GM23338 (cell line): ENCODE data around the gene GLCE. TPM values are rescaled to one million over a fixed set of nuclear protein-coding genes. Genes with fewer than 3 reads are reported as not detected.

Experiments
- ATAC-seq: fragments of 200-7000 bp; cut with Tn5 transposase; 3 replicates; pipeline ENCODE4 v1.9.1; 2020
- DNase-seq: peaks from one replicate; pipeline ENCODE4 v3.0.0-alpha.2; 2015; ENCODE audit warnings: low spot score
- H2AFZ ChIP-seq: fragments of 200-600 bp; sonication (generic); 2 replicates; pipeline ENCODE4 v1.8.0; 2016; ENCODE audit warnings: antibody characterized with exemption, mild to moderate bottlenecking, moderate library complexity
- H3F3A ChIP-seq: fragments of 200-600 bp; sonication (generic); replicated peaks from 2 replicates; pipeline ENCODE4 v1.8.0; 2017; ENCODE audit warnings: antibody characterized with exemption, mixed run types, low read depth
- H3K27ac ChIP-seq: fragments of 200-600 bp; sonication (generic); 2 replicates; pipeline ENCODE4 v1.6.1; 2016; ENCODE audit warnings: low read depth
- H3K27me3 ChIP-seq: fragments of 200-600 bp; sonication (generic); 2 replicates; pipeline ENCODE4 v1.8.0; 2016; ENCODE audit warnings: mild to moderate bottlenecking, mixed run types, moderate library complexity; ENCODE audit not compliant: insufficient read depth
- H3K36me3 ChIP-seq: fragments of 200-600 bp; sonication (generic); 2 replicates; pipeline ENCODE4 v1.8.0; 2016; ENCODE audit warnings: mild to moderate bottlenecking; ENCODE audit not compliant: insufficient read depth
- H3K4me1 ChIP-seq: fragments of 200-600 bp; sonication (generic); 2 replicates; pipeline ENCODE4 v1.8.0; 2016; ENCODE audit warnings: mild to moderate bottlenecking, moderate library complexity; ENCODE audit not compliant: insufficient read depth
- H3K4me2 ChIP-seq: fragments of 200-600 bp; sonication (generic); 2 replicates; pipeline ENCODE4 v1.7.1; 2017; ENCODE audit warnings: mixed run types
- H3K4me3 ChIP-seq: fragments of 200-600 bp; sonication (generic); 2 replicates; pipeline ENCODE4 v1.6.1; 2016; ENCODE audit warnings: mixed run types
- H3K79me2 ChIP-seq: fragments of 200-600 bp; sonication (generic); replicated peaks from 2 replicates; pipeline ENCODE4 v1.8.0; 2017; ENCODE audit warnings: mild to moderate bottlenecking; ENCODE audit not compliant: insufficient read depth
- H3K9me2 ChIP-seq: fragments of 200-600 bp; sonication (generic); 2 replicates; pipeline ENCODE4 v1.8.0; 2017; ENCODE audit not compliant: insufficient read depth
- H4K20me1 ChIP-seq: fragments of 200-600 bp; sonication (generic); replicated peaks from 2 replicates; pipeline ENCODE4 v1.8.0; 2017; ENCODE audit warnings: mild to moderate bottlenecking; ENCODE audit not compliant: insufficient read depth
- H3K27ac Mint-ChIP-seq: 2 replicates; pipeline ENCODE4 v1.8.0; 2020; ENCODE audit warnings: inconsistent platforms, mild to moderate bottlenecking, moderate library complexity, mixed read lengths
- H3K27me3 Mint-ChIP-seq: 3 replicates; pipeline ENCODE4 v1.8.0; 2022; ENCODE audit warnings: low read depth, mild to moderate bottlenecking, moderate library complexity, mixed read lengths, inconsistent platforms; ENCODE audit not compliant: insufficient read depth, poor library complexity
- H3K36me3 Mint-ChIP-seq: 3 replicates; pipeline ENCODE4 v1.8.0; 2021; ENCODE audit warnings: low read depth, mild to moderate bottlenecking, inconsistent platforms, moderate library complexity, mixed read lengths
- H3K4me1 Mint-ChIP-seq: 3 replicates; pipeline ENCODE4 v1.8.0; 2020; ENCODE audit warnings: mild to moderate bottlenecking, inconsistent platforms, mixed read lengths
- H3K4me3 Mint-ChIP-seq: 3 replicates; pipeline ENCODE4 v1.8.0; 2021; ENCODE audit warnings: moderate library complexity, mild to moderate bottlenecking, inconsistent platforms, mixed read lengths
- H3K9me3 Mint-ChIP-seq: 3 replicates; pipeline ENCODE4 v1.8.0; 2020; ENCODE audit warnings: moderate library complexity, mild to moderate bottlenecking, inconsistent platforms, mixed read lengths
- CREB1 ChIP-seq: fragments of 250-450 bp; sonication (Bioruptor Pico); IDR thresholded peaks from 2 replicates; pipeline ENCODE4 v1.5.0; 2020; ENCODE audit warnings: low read depth, mild to moderate bottlenecking, moderate library complexity
- EZH2 ChIP-seq: fragments of 200-600 bp; sonication (generic); IDR thresholded peaks from one replicate; pipeline ENCODE4 v1.8.0; 2017; ENCODE audit warnings: antibody characterized with exemption, mild to moderate bottlenecking, low read depth; ENCODE audit not compliant: unreplicated experiment
- EZH2phosphoT487 ChIP-seq: fragments of 200-600 bp; sonication (generic); IDR thresholded peaks from one replicate; pipeline ENCODE4 v1.8.1; 2018; ENCODE audit warnings: antibody characterized with exemption; ENCODE audit not compliant: unreplicated experiment
- JUNB ChIP-seq: IDR thresholded peaks from one replicate; pipeline ENCODE4 v1.6.1; 2016; ENCODE audit warnings: antibody characterized with exemption; ENCODE audit not compliant: unreplicated experiment
- NANOG ChIP-seq: IDR thresholded peaks from 2 replicates; pipeline ENCODE4 v1.6.1; 2016; ENCODE audit warnings: antibody characterized with exemption, borderline replicate concordance
- POLR2AphosphoS5 ChIP-seq: IDR thresholded peaks from 2 replicates; pipeline ENCODE4 v1.6.1; 2016; ENCODE audit warnings: antibody characterized with exemption, low read depth
- STAT1 ChIP-seq: IDR thresholded peaks from one replicate; pipeline ENCODE4 v1.6.1; 2016; ENCODE audit warnings: antibody characterized with exemption; ENCODE audit not compliant: unreplicated experiment
- ZNF114 ChIP-seq: fragments of 250-450 bp; sonication (Bioruptor Pico); IDR thresholded peaks from 2 replicates; pipeline ENCODE4 v1.5.0; 2020; ENCODE audit warnings: mild to moderate bottlenecking, moderate library complexity
- ZNF331 ChIP-seq: fragments of 250-450 bp; sonication (Bioruptor Pico); IDR thresholded peaks from 2 replicates; pipeline ENCODE4 v1.5.0; 2020; ENCODE audit warnings: low read depth, mild to moderate bottlenecking, moderate library complexity
- polyA plus RNA-seq: library from polyadenylated mRNA; unstranded; fragments of >200 nt; fragmentation: Nextera tagmentation; extraction: Ambion mirVana; gene quantifications from 2 replicates; pipeline ENCODE4 v1.2.1, GENCODE V29; 2016
- total RNA-seq: library from RNA; depleted of rRNA; stranded (reverse); fragments of >200 nt; shearing (Covaris generic); gene quantifications from 2 replicates; pipeline ENCODE4 v1.2.3, GENCODE V29; 2014
- TF ChIP-seq, protein P1 (sequence below), 2 experiments: fragments of 200-600 bp in 1 of 2; sonication (generic) in 1 of 2; conservative IDR thresholded peaks; 2 replicates each; pipeline versions ENCODE4 v1.5.1 to v1.6.1; 2016 to 2017; ENCODE audit warnings: antibody characterized with exemption in 2 of 2, low read depth in 2 of 2, mild to moderate bottlenecking in 2 of 2, moderate library complexity in 1 of 2
- TF ChIP-seq, protein P2 (sequence below): IDR thresholded peaks from 2 replicates; pipeline ENCODE4 v1.6.1; 2016; ENCODE audit warnings: antibody characterized with exemption
- TF ChIP-seq, protein P3 (sequence below): fragments of 250-450 bp; sonication (Bioruptor Pico); IDR thresholded peaks from 2 replicates; pipeline ENCODE4 v1.5.0; 2020; ENCODE audit warnings: mild to moderate bottlenecking, moderate library complexity
- TF ChIP-seq, protein P4 (sequence below): IDR thresholded peaks from one replicate; pipeline ENCODE4 v1.6.1; 2018; ENCODE audit warnings: antibody characterized with exemption; ENCODE audit not compliant: unreplicated experiment

Gene GLCE
- total and polyA plus RNA-seq, 2 experiments from 2014 or later: 7.5 to 15.5 TPM

DNA sequence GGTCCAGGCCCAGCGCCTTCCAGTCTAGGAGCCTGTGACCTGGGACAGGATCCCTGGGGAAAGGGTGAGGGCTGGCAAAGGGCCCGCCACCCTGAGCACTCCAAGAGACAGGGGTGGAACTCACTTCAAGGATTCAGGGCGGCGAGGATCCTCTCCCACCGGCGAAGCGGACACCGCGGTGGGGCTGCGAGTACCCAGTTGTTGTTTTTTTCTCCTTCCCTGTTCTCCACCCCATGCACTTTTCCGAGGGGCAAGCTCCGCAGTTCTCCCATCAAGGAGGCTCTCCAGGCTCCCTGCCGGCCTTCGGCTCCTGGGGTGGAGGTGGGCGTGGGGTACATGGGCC lies 137.9 kb downstream of the GLCE start:
- ATAC-seq (peak; percentile 4; the same call in 2 of the 3 replicates), DNase-seq (no peak)
- peaks cover 35% of the 10 kb centered on the region for H3K27me3 ChIP-seq

More for the DNA sequence above, 137.9 kb downstream of the GLCE start:
- H3K9me2 ChIP-seq: no peaks in the 10 kb centered on the region
- no peaks in the 10 kb centered on the region for H4K20me1 ChIP-seq
- H3K27ac Mint-ChIP-seq: no peak overlapping the region
- H3K27ac ChIP-seq: no peak overlapping the region
- H3K4me1 Mint-ChIP-seq: peaks cover 17% of the 10 kb centered on the region
- peaks cover 35% of the 10 kb centered on the region for H3K27me3 Mint-ChIP-seq
- peaks cover 12% of the 10 kb centered on the region; the same call in 1 of the 2 replicates for H3K4me1 ChIP-seq
- H3K36me3 ChIP-seq: no peaks in the 10 kb centered on the region
- H3K36me3 Mint-ChIP-seq: no peaks in the 10 kb centered on the region
- H3K4me3 ChIP-seq: peak overlapping the region; percentile 74
- H2AFZ ChIP-seq: peak overlapping the region; percentile 100
- TF ChIP-seq EZH2phosphoT487 (no peak), STAT1 (no peak), CREB1 (CRISPR knock-in tag) (no peak), NANOG (no peak), ZNF114 (CRISPR knock-in tag) (no peak), EZH2 (no peak), JUNB (no peak), POLR2AphosphoS5 (no peak), ZNF331 (CRISPR knock-in tag) (no peak)
- TF ChIP-seq, protein P1, sequence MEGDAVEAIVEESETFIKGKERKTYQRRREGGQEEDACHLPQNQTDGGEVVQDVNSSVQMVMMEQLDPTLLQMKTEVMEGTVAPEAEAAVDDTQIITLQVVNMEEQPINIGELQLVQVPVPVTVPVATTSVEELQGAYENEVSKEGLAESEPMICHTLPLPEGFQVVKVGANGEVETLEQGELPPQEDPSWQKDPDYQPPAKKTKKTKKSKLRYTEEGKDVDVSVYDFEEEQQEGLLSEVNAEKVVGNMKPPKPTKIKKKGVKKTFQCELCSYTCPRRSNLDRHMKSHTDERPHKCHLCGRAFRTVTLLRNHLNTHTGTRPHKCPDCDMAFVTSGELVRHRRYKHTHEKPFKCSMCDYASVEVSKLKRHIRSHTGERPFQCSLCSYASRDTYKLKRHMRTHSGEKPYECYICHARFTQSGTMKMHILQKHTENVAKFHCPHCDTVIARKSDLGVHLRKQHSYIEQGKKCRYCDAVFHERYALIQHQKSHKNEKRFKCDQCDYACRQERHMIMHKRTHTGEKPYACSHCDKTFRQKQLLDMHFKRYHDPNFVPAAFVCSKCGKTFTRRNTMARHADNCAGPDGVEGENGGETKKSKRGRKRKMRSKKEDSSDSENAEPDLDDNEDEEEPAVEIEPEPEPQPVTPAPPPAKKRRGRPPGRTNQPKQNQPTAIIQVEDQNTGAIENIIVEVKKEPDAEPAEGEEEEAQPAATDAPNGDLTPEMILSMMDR (conservative IDR thresholded peaks at IDR 0.05; ENCODE audit: low read depth in 2 of 2): no peak
- TF ChIP-seq, protein P2, sequence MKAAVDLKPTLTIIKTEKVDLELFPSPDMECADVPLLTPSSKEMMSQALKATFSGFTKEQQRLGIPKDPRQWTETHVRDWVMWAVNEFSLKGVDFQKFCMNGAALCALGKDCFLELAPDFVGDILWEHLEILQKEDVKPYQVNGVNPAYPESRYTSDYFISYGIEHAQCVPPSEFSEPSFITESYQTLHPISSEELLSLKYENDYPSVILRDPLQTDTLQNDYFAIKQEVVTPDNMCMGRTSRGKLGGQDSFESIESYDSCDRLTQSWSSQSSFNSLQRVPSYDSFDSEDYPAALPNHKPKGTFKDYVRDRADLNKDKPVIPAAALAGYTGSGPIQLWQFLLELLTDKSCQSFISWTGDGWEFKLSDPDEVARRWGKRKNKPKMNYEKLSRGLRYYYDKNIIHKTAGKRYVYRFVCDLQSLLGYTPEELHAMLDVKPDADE: no peak
- TF ChIP-seq, protein P3, sequence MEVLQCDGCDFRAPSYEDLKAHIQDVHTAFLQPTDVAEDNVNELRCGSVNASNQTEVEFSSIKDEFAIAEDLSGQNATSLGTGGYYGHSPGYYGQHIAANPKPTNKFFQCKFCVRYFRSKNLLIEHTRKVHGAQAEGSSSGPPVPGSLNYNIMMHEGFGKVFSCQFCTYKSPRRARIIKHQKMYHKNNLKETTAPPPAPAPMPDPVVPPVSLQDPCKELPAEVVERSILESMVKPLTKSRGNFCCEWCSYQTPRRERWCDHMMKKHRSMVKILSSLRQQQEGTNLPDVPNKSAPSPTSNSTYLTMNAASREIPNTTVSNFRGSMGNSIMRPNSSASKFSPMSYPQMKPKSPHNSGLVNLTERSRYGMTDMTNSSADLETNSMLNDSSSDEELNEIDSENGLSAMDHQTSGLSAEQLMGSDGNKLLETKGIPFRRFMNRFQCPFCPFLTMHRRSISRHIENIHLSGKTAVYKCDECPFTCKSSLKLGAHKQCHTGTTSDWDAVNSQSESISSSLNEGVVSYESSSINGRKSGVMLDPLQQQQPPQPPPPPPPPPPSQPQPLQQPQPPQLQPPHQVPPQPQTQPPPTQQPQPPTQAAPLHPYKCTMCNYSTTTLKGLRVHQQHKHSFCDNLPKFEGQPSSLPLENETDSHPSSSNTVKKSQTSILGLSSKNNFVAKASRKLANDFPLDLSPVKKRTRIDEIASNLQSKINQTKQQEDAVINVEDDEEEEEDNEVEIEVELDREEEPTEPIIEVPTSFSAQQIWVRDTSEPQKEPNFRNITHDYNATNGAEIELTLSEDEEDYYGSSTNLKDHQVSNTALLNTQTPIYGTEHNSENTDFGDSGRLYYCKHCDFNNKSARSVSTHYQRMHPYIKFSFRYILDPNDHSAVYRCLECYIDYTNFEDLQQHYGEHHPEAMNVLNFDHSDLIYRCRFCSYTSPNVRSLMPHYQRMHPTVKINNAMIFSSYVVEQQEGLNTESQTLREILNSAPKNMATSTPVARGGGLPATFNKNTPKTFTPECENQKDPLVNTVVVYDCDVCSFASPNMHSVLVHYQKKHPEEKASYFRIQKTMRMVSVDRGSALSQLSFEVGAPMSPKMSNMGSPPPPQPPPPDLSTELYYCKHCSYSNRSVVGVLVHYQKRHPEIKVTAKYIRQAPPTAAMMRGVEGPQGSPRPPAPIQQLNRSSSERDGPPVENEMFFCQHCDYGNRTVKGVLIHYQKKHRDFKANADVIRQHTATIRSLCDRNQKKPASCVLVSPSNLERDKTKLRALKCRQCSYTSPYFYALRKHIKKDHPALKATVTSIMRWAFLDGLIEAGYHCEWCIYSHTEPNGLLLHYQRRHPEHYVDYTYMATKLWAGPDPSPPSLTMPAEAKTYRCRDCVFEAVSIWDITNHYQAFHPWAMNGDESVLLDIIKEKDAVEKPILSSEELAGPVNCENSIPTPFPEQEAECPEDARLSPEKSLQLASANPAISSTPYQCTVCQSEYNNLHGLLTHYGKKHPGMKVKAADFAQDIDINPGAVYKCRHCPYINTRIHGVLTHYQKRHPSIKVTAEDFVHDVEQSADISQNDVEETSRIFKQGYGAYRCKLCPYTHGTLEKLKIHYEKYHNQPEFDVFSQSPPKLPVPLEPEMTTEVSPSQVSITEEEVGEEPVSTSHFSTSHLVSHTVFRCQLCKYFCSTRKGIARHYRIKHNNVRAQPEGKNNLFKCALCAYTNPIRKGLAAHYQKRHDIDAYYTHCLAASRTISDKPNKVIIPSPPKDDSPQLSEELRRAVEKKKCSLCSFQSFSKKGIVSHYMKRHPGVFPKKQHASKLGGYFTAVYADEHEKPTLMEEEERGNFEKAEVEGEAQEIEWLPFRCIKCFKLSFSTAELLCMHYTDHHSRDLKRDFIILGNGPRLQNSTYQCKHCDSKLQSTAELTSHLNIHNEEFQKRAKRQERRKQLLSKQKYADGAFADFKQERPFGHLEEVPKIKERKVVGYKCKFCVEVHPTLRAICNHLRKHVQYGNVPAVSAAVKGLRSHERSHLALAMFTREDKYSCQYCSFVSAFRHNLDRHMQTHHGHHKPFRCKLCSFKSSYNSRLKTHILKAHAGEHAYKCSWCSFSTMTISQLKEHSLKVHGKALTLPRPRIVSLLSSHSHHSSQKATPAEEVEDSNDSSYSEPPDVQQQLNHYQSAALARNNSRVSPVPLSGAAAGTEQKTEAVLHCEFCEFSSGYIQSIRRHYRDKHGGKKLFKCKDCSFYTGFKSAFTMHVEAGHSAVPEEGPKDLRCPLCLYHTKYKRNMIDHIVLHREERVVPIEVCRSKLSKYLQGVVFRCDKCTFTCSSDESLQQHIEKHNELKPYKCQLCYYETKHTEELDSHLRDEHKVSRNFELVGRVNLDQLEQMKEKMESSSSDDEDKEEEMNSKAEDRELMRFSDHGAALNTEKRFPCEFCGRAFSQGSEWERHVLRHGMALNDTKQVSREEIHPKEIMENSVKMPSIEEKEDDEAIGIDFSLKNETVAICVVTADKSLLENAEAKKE (CRISPR knock-in tag): no peak
- TF ChIP-seq, protein P4, sequence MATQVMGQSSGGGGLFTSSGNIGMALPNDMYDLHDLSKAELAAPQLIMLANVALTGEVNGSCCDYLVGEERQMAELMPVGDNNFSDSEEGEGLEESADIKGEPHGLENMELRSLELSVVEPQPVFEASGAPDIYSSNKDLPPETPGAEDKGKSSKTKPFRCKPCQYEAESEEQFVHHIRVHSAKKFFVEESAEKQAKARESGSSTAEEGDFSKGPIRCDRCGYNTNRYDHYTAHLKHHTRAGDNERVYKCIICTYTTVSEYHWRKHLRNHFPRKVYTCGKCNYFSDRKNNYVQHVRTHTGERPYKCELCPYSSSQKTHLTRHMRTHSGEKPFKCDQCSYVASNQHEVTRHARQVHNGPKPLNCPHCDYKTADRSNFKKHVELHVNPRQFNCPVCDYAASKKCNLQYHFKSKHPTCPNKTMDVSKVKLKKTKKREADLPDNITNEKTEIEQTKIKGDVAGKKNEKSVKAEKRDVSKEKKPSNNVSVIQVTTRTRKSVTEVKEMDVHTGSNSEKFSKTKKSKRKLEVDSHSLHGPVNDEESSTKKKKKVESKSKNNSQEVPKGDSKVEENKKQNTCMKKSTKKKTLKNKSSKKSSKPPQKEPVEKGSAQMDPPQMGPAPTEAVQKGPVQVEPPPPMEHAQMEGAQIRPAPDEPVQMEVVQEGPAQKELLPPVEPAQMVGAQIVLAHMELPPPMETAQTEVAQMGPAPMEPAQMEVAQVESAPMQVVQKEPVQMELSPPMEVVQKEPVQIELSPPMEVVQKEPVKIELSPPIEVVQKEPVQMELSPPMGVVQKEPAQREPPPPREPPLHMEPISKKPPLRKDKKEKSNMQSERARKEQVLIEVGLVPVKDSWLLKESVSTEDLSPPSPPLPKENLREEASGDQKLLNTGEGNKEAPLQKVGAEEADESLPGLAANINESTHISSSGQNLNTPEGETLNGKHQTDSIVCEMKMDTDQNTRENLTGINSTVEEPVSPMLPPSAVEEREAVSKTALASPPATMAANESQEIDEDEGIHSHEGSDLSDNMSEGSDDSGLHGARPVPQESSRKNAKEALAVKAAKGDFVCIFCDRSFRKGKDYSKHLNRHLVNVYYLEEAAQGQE: no peak
- peak overlapping the region; percentile 96 for H3K4me2 ChIP-seq
- no peaks in the 10 kb centered on the region; the same call in 1 of the 2 replicates for H3F3A ChIP-seq
- no peaks in the 10 kb centered on the region for H3K79me2 ChIP-seq
- no peaks in the 10 kb centered on the region for H3K9me3 Mint-ChIP-seq
- peak overlapping the region; percentile 71 for H3K4me3 Mint-ChIP-seq
